HepG2 (cell line): ENCODE data around the gene AXIN2. TPM values are rescaled to one million over a fixed set of nuclear protein-coding genes. Genes with fewer than 3 reads are reported as not detected.

Experiments used
- ATAC-seq: fragments of 200-7000 bp; cut with Tn5 transposase; 3 replicates; pipeline ENCODE4 v1.9.1; 2020; ENCODE audit warnings: mild to moderate bottlenecking, moderate library complexity
- BruUV-seq: library from RNA; stranded (reverse); fragments of 400-500 nt; replicated peaks from 2 replicates; lab custom pipeline; 2021; lab: Mats Ljungman, UMichigan
- CTCF ChIA-PET: fragments of 300-600 bp; formaldehyde crosslinking; extraction: SDS; loops from one replicate; lab custom pipeline; 2021; ENCODE audit warnings: low total read pairs, inconsistent platforms, low intra/inter-chr PET ratio; lab: Yijun Ruan, JAX
- POLR2A ChIA-PET: fragments of 350-600 bp; sonication (Branson Sonifier 250); formaldehyde crosslinking; loops from one replicate; lab custom pipeline; 2020; ENCODE audit warnings: antibody characterized with exemption, inconsistent platforms; lab: Yijun Ruan, JAX
- DNase-seq: peaks from one replicate; pipeline ENCODE4 v3.0.0-alpha.2; 2015; ENCODE audit warnings: low spot score
- FAIRE-seq: peaks from 3 replicates; lab custom pipeline; 2011; peaks lifted over from hg19 to GRCh38; lab: Jason Lieb, UNC
- H2AFZ ChIP-seq: one replicate; pipeline ENCODE4 v1.6.1; 2011; ENCODE audit warnings: low read length, inconsistent platforms
- H3K27ac ChIP-seq: fragments of 300-600 bp; 3 replicates; pipeline ENCODE4 v1.8.0; 2011; ENCODE audit warnings: mixed run types, mild to moderate bottlenecking, mixed read lengths, low read length, inconsistent platforms; ENCODE audit not compliant: insufficient read depth; ENCODE audit errors: extremely low read length
- H3K27me3 ChIP-seq, 2 experiments: fragments of 200-600 bp in 1 of 2; 2 replicates in 1 of 2; 3 replicates in 1 of 2; pipeline versions ENCODE4 v1.6.0 to v1.8.0; 2011; ENCODE audit warnings: low read length in 2 of 2, mild to moderate bottlenecking in 2 of 2, moderate library complexity in 2 of 2, inconsistent platforms in 1 of 2; ENCODE audit not compliant: insufficient read depth in 2 of 2, control insufficient read depth in 1 of 2
- H3K36me3 ChIP-seq, 2 experiments: fragments of 200-600 bp in 1 of 2; replicated peaks in 1 of 2; 2 replicates in 1 of 2; 3 replicates in 1 of 2; pipeline versions ENCODE4 v1.5.1 to v1.8.0; 2011; ENCODE audit warnings: low read length in 2 of 2, inconsistent platforms in 1 of 2; ENCODE audit not compliant: insufficient read depth in 2 of 2, control insufficient read depth in 1 of 2
- H3K4me1 ChIP-seq: 2 replicates; pipeline ENCODE4 v1.5.1; 2012; ENCODE audit warnings: low read length, inconsistent platforms; ENCODE audit not compliant: insufficient read depth
- H3K4me2 ChIP-seq: 2 replicates; pipeline ENCODE4 v1.6.0; 2011; ENCODE audit warnings: low read depth, low read length, inconsistent platforms
- H3K4me3 ChIP-seq, 3 experiments: fragments of 200-600 bp in 1 of 3; sonication (generic), shearing (Covaris generic) in 1 of 3; replicated peaks in 1 of 3; 2 replicates each; pipeline ENCODE4 v1.5.1; 2011 to 2016; ENCODE audit warnings: low read length in 3 of 3, inconsistent platforms in 2 of 3, low read depth in 2 of 3, mild to moderate bottlenecking in 2 of 3, control low read depth in 1 of 3, mixed read lengths in 1 of 3; ENCODE audit not compliant: insufficient read depth in 1 of 3
- H3K79me2 ChIP-seq: one replicate; pipeline ENCODE4 v1.6.1; 2011; ENCODE audit warnings: low read length, inconsistent platforms; ENCODE audit not compliant: insufficient read depth
- H3K9ac ChIP-seq: 2 replicates; pipeline ENCODE4 v1.6.0; 2011; ENCODE audit warnings: mild to moderate bottlenecking, low read depth, low read length, inconsistent platforms; ENCODE audit not compliant: insufficient read depth
- H3K9me3 ChIP-seq: 2 replicates; pipeline ENCODE4 v1.5.1; 2012; ENCODE audit warnings: mild to moderate bottlenecking, low read length
- H4K20me1 ChIP-seq: 2 replicates; pipeline ENCODE4 v1.6.0; 2011; ENCODE audit warnings: inconsistent platforms, mild to moderate bottlenecking, low read length, moderate library complexity; ENCODE audit not compliant: insufficient read depth
- ARID3A ChIP-seq: IDR thresholded peaks from 2 replicates; pipeline ENCODE4 v1.6.1; 2012; ENCODE audit warnings: low read depth, low read length, improper control_type of control experiment
- GABPA ChIP-seq, 2 experiments: IDR thresholded peaks; 2 replicates each; pipeline ENCODE4 v1.6.1; 2011 to 2016; ENCODE audit warnings: low read depth in 2 of 2, low read length in 1 of 2, missing biosample characterization in 1 of 2, missing genetic modification characterization in 1 of 2
- KAT7 ChIP-seq: IDR thresholded peaks from 2 replicates; pipeline ENCODE4 v1.6.1; 2018; ENCODE audit warnings: borderline replicate concordance, missing compliant biosample characterization
- NCOA5 ChIP-seq: sonication (generic); formaldehyde crosslinking; IDR thresholded peaks from 2 replicates; pipeline ENCODE4 v1.4.0; 2020; ENCODE audit warnings: missing genetic modification reagents
- NPAS2 ChIP-seq: sonication (generic); formaldehyde crosslinking; IDR thresholded peaks from 2 replicates; pipeline ENCODE4 v1.8.0; 2022; ENCODE audit warnings: mild to moderate bottlenecking, missing genetic modification reagents, borderline replicate concordance
- PAF1 ChIP-seq: IDR thresholded peaks from 2 replicates; pipeline ENCODE4 v1.6.1; 2016; ENCODE audit warnings: missing genetic modification reagents, missing compliant biosample characterization
- SMYD3 ChIP-seq: sonication (generic); formaldehyde crosslinking; IDR thresholded peaks from 2 replicates; pipeline ENCODE4 v1.8.1; 2023; ENCODE audit warnings: mild to moderate bottlenecking, missing genetic modification reagents
- ZBTB46 ChIP-seq: sonication (generic); formaldehyde crosslinking; IDR thresholded peaks from 2 replicates; pipeline ENCODE4 v1.4.0; 2020; ENCODE audit warnings: mild to moderate bottlenecking, missing genetic modification reagents, borderline replicate concordance
- ZBTB8A ChIP-seq: sonication (generic); formaldehyde crosslinking; IDR thresholded peaks from 2 replicates; pipeline ENCODE4 v1.4.0; 2020; ENCODE audit warnings: mild to moderate bottlenecking, low read depth, missing genetic modification reagents, borderline replicate concordance
- ZMAT3 ChIP-seq: sonication (generic); formaldehyde crosslinking; conservative IDR thresholded peaks from 2 replicates; pipeline ENCODE4 v1.7.0; 2021; ENCODE audit warnings: missing genetic modification reagents
- ZNF225 ChIP-seq: sonication (generic); formaldehyde crosslinking; IDR thresholded peaks from 2 replicates; pipeline ENCODE4 v1.4.0; 2020; ENCODE audit warnings: mild to moderate bottlenecking, missing genetic modification reagents
- ZNF513 ChIP-seq: sonication (generic); formaldehyde crosslinking; conservative IDR thresholded peaks from 2 replicates; pipeline ENCODE4 v1.5.0; 2020; ENCODE audit warnings: missing genetic modification reagents
- ZNF570 ChIP-seq: sonication (generic); formaldehyde crosslinking; IDR thresholded peaks from 2 replicates; pipeline ENCODE4 v1.4.0; 2020; ENCODE audit warnings: mild to moderate bottlenecking, missing genetic modification reagents, borderline replicate concordance
- ZNF839 ChIP-seq: sonication (generic); formaldehyde crosslinking; IDR thresholded peaks from 2 replicates; pipeline ENCODE4 v1.4.0; 2020; ENCODE audit warnings: missing genetic modification reagents, mild to moderate bottlenecking, borderline replicate concordance
- WGBS: methylation state at CpG from one replicate; pipeline ENCODE4 v1.1.6; 2017; ENCODE audit warnings: low lambda C conversion rate; 5-methylcytosine and 5-hydroxymethylcytosine counted together
- in situ Hi-C: cut with HindIII; loops from 2 replicates; pipeline ENCODE4 v1.10.0; 2017; ENCODE audit warnings: low pct_unique_long_range_greater_than_20kb; ENCODE audit not compliant: extremely low pct_ligation_motif_present
- intact Hi-C: fragments of 100-400 bp; cut with micrococcal nuclease; formaldehyde crosslinking; loops from one replicate; pipeline ENCODE4 v1.10.0; 2022; ENCODE audit not compliant: unreplicated experiment
- polyA plus RNA-seq, 8 experiments: library from polyadenylated mRNA; depleted of rRNA in 3 of 8; stranded (reverse) in 7 of 8; unstranded in 1 of 8; fragments of >200 nt; fragmentation: Illumina TruSeq in 4 of 8; extraction: Trizol in 4 of 8; gene quantifications; 2 replicates each; pipeline versions ENCODE4 v1.2.1 to v1.2.3, GENCODE V29; 2011 to 2016; ENCODE audit warnings: low read depth in 4 of 8, missing spikeins in 1 of 8, mixed read lengths in 1 of 8; ENCODE audit not compliant: insufficient read depth in 1 of 8
- total RNA-seq, 5 experiments: library from RNA; depleted of rRNA; stranded (reverse); fragments of >200 nt; fragmentation: Illumina TruSeq; extraction: Trizol; gene quantifications; 2 replicates each; pipeline ENCODE4 v1.2.3, GENCODE V29; 2016; ENCODE audit warnings: low read depth in 1 of 5

AXIN2 gene
- total and polyA plus RNA-seq, 2 of the 13 experiments (the other 11 are each of a cell fraction or from before 2014, with no cell fraction given) = 58.6 to 63.4 TPM

GRCh38 chr17:65514541-65514940 lies 46.9 kb downstream of the AXIN2 start:
- in situ Hi-C loops (no loop called here), intact Hi-C loops (no loop called here)
- Histone ChIP-seq H3K79me2 (no peaks in the 10 kb centered on the region), H3K36me3 (no peaks in the 10 kb centered on the region), H3K9me3 (no peaks in the 10 kb centered on the region), H2AFZ (no peak overlapping the region), H3K27me3 (no peaks in the 10 kb centered on the region), H3K4me2 (no peak overlapping the region), H3K27ac (no peak overlapping the region), H3K4me3 (no peak overlapping the region), H4K20me1 (no peaks in the 10 kb centered on the region), H3K9ac (no peak overlapping the region), H3K4me1 (peaks cover 31% of the 10 kb centered on the region)
- POLR2A ChIA-PET = interaction anchor here (0.6 kb wide), 1 partner anchor 34 kb away, joined by 3 read pairs; no protein-coding TSS in a partner anchor
- ATAC-seq (no peak), FAIRE-seq (no peak), DNase-seq (no peak)
- 87% methylated on average over 5 of the region's 5 CpGs for WGBS
- CTCF ChIA-PET = no interaction called here
- BruUV-seq = no TSS peak
- no peak for TF ChIP-seq ARID3A
- TF ChIP-seq ZNF839 (CRISPR knock-in tag) = no peak
- no peak for TF ChIP-seq ZMAT3 (CRISPR knock-in tag)
- TF ChIP-seq ZNF570 (CRISPR knock-in tag) = no peak
- no peak for TF ChIP-seq ZBTB8A
- TF ChIP-seq KAT7 (CRISPR knock-in tag) = no peak
- TF ChIP-seq NCOA5 (CRISPR knock-in tag) = no peak

- no peak for DNase-seq
- CTCF ChIA-PET = no interaction called here
- no peak for ATAC-seq
- Histone ChIP-seq H3K4me3 (no peak overlapping the region), H3K36me3 (no peaks in the 10 kb centered on the region), H3K9me3 (no peaks in the 10 kb centered on the region), H3K79me2 (no peaks in the 10 kb centered on the region), H4K20me1 (no peaks in the 10 kb centered on the region), H3K4me1 (peaks cover 28% of the 10 kb centered on the region), H3K4me2 (no peak overlapping the region), H2AFZ (no peak overlapping the region), H3K27me3 (no peaks in the 10 kb centered on the region), H3K9ac (no peak overlapping the region), H3K27ac (no peak overlapping the region)
- WGBS = 86% methylated on average over 8 of the region's 8 CpGs
- intact Hi-C loops = no loop called here
- no TSS peak for BruUV-seq
- POLR2A ChIA-PET = no interaction called here
- in situ Hi-C loops = no loop called here
- FAIRE-seq = no peak
- TF ChIP-seq ZNF225 (CRISPR knock-in tag) = no peak
- TF ChIP-seq ZNF513 (CRISPR knock-in tag) = no peak
- TF ChIP-seq ZBTB46 (CRISPR knock-in tag) = no peak
- TF ChIP-seq SMYD3 = no peak
- TF ChIP-seq PAF1 = no peak
- TF ChIP-seq GABPA (IDR thresholded peaks at IDR 0.05; ENCODE audit: low read depth, low read length) = no peak
- TF ChIP-seq GABPA (CRISPR knock-in tag; IDR thresholded peaks at IDR 0.05; ENCODE audit: low read depth) = no peak
- TF ChIP-seq NPAS2 = no peak
Measured at GRCh38 chr17:65514082-65514481, 47.4 kb downstream of the AXIN2 start.
